Keratinocyte (primary cell): ENCODE data around the gene TMEM259. TPM values are rescaled to one million over a fixed set of nuclear protein-coding genes. Genes with fewer than 3 reads are reported as not detected.

ENCODE experiments used
- DNase-seq: peaks from one replicate; pipeline ENCODE4 v3.0.0-alpha.2; 2011; ENCODE audit warnings: low read depth, missing footprints, low spot score
- FAIRE-seq: peaks from 2 replicates; lab custom pipeline; 2011; peaks lifted over from hg19 to GRCh38; lab: Jason Lieb, UNC
- H2AFZ ChIP-seq: 2 replicates; pipeline ENCODE4 v1.6.0; 2012; ENCODE audit warnings: low read length, control low read depth, inconsistent platforms; ENCODE audit not compliant: control insufficient read depth
- H3K27ac ChIP-seq: 2 replicates; pipeline ENCODE4 v1.5.1; 2011; ENCODE audit warnings: low read length; ENCODE audit not compliant: control insufficient read depth, insufficient read depth
- H3K27me3 ChIP-seq: 3 replicates; pipeline ENCODE4 v1.6.0; 2011; ENCODE audit warnings: low read length; ENCODE audit not compliant: control insufficient read depth, insufficient read depth; ENCODE audit errors: extremely low read depth
- H3K36me3 ChIP-seq, 2 experiments: 2 replicates in 1 of 2; 3 replicates in 1 of 2; pipeline ENCODE4 v1.5.1; 2011; ENCODE audit warnings: low read length in 2 of 2, mild to moderate bottlenecking in 1 of 2; ENCODE audit not compliant: control insufficient read depth in 2 of 2, insufficient read depth in 2 of 2; ENCODE audit errors: extremely low read depth in 1 of 2
- H3K4me1 ChIP-seq: 3 replicates; pipeline ENCODE4 v1.5.1; 2011; ENCODE audit warnings: low read length; ENCODE audit not compliant: control insufficient read depth, insufficient read depth; ENCODE audit errors: extremely low read depth
- H3K4me2 ChIP-seq: 3 replicates; pipeline ENCODE4 v1.6.0; 2011; ENCODE audit warnings: low read depth, low read length; ENCODE audit not compliant: control insufficient read depth, insufficient read depth; ENCODE audit errors: extremely low read depth
- H3K4me3 ChIP-seq, 3 experiments: fragments of 200-600 bp in 1 of 3; sonication (generic) in 1 of 3; 2 replicates in 2 of 3; 3 replicates in 1 of 3; pipeline ENCODE4 v1.5.1; 2011 to 2016; ENCODE audit warnings: low read length in 3 of 3, mild to moderate bottlenecking in 3 of 3, control low read depth in 2 of 3, inconsistent platforms in 1 of 3, low read depth in 1 of 3, mixed read lengths in 1 of 3, mixed run types in 1 of 3, moderate library complexity in 1 of 3; ENCODE audit not compliant: control insufficient read depth in 2 of 3, insufficient read depth in 2 of 3; ENCODE audit errors: extremely low read depth in 1 of 3
- H3K79me2 ChIP-seq: 2 replicates; pipeline ENCODE4 v1.6.0; 2012; ENCODE audit warnings: low read length; ENCODE audit not compliant: control insufficient read depth, insufficient read depth
- H3K9ac ChIP-seq: 3 replicates; pipeline ENCODE4 v1.6.0; 2011; ENCODE audit warnings: low read length; ENCODE audit not compliant: control insufficient read depth, insufficient read depth; ENCODE audit errors: extremely low read depth
- H3K9me1 ChIP-seq: 3 replicates; pipeline ENCODE4 v1.6.0; 2011; ENCODE audit warnings: low read length; ENCODE audit not compliant: control insufficient read depth, insufficient read depth; ENCODE audit errors: extremely low read depth
- H3K9me3 ChIP-seq: 2 replicates; pipeline ENCODE4 v1.5.1; 2012; ENCODE audit warnings: low read depth, low read length; ENCODE audit not compliant: control insufficient read depth
- H4K20me1 ChIP-seq: 3 replicates; pipeline ENCODE4 v1.6.0; 2011; ENCODE audit warnings: low read length; ENCODE audit not compliant: control insufficient read depth, insufficient read depth; ENCODE audit errors: extremely low read depth
- CTCF ChIP-seq, 3 experiments: IDR thresholded peaks in 1 of 3; conservative IDR thresholded peaks in 1 of 3; optimal IDR thresholded peaks in 1 of 3; 2 replicates in 2 of 3; 3 replicates in 1 of 3; pipeline versions ENCODE3 to v1.5.1; 2011; ENCODE audit warnings: low read length in 3 of 3, mild to moderate bottlenecking in 3 of 3, moderate library complexity in 2 of 3, control low read depth in 1 of 3, inconsistent platforms in 1 of 3; ENCODE audit not compliant: insufficient read depth in 2 of 3; ENCODE audit errors: extremely low read depth in 1 of 3
- EZH2 ChIP-seq: IDR thresholded peaks from one replicate; pipeline ENCODE4 v1.6.1; 2012; ENCODE audit warnings: inconsistent platforms, mild to moderate bottlenecking, low read length, moderate library complexity
- dilution Hi-C: fragments of 300-500 bp; cut with MboI; formaldehyde crosslinking; loops from one replicate; pipeline ENCODE4 v1.7.0; 2020; ENCODE audit warnings: low sequenced_read_pairs; ENCODE audit not compliant: extremely low pct_ligation_motif_present
- polyA plus RNA-seq, 5 experiments: library from polyadenylated mRNA; depleted of rRNA in 3 of 5; stranded (reverse) in 3 of 5; stranded (forward) in 1 of 5; unstranded in 1 of 5; fragments of >200 nt; gene quantifications; 1 replicate in 1 of 5; 2 replicates in 3 of 5; 3 replicates in 1 of 5; pipeline versions ENCODE4 v1.2.1 to v1.2.3, GENCODE V29; 2011 to 2012; ENCODE audit warnings: missing spikeins in 2 of 5, low read depth in 1 of 5, low replicate concordance in 1 of 5

Gene TMEM259
- polyA plus RNA-seq, 1 donor (not counting 4 experiments of a cell fraction or from before 2014, with no cell fraction given) = 61.5 TPM

GRCh38 chr19:1009041-1009980 lies 11.6 kb downstream of the TMEM259 start:
- H3K79me2 ChIP-seq = peaks cover 15% of the 10 kb centered on the region
- H3K27ac ChIP-seq = no peak overlapping the region
- H3K9ac ChIP-seq = no peak overlapping the region
- H3K4me1 ChIP-seq = no peaks in the 10 kb centered on the region
- no peaks in the 10 kb centered on the region for H3K9me1 ChIP-seq
- no peak for TF ChIP-seq CTCF (optimal IDR thresholded peaks at IDR 0.05 in 1 of 3, IDR thresholded peaks at IDR 0.05 in 1 of 3, conservative IDR thresholded peaks at IDR 0.05 in 1 of 3; ENCODE audit: extremely low read depth in 1 of 3, insufficient read depth in 2 of 3, low read length in 3 of 3)
- TF ChIP-seq EZH2 = no peak
- peaks cover 9 to 14% of the 10 kb centered on the region in 2 experiments for H3K36me3 ChIP-seq
- H3K27me3 ChIP-seq = peaks cover 6% of the 10 kb centered on the region
- no peak overlapping the region for H3K4me2 ChIP-seq
- H3K9me3 ChIP-seq = no peaks in the 10 kb centered on the region
- H2AFZ ChIP-seq = no peak overlapping the region
- no peak overlapping the region for H3K4me3 ChIP-seq
- FAIRE-seq (no peak), DNase-seq (no peak)
- dilution Hi-C loops = no loop called here
- no peaks in the 10 kb centered on the region for H4K20me1 ChIP-seq

GRCh38 chr19:1008268-1009040 lies 12.5 kb downstream of the TMEM259 start:
- Histone ChIP-seq H3K4me2 (no peak overlapping the region), H3K9me3 (no peaks in the 10 kb centered on the region), H3K79me2 (peaks cover 7% of the 10 kb centered on the region), H3K27ac (no peak overlapping the region), H2AFZ (no peak overlapping the region), H3K4me1 (no peaks in the 10 kb centered on the region), H4K20me1 (no peaks in the 10 kb centered on the region), H3K9ac (no peak overlapping the region), H3K4me3 (no peak overlapping the region), H3K36me3 (peaks cover 9 to 10% of the 10 kb centered on the region in 2 experiments), H3K9me1 (no peaks in the 10 kb centered on the region), H3K27me3 (peaks cover 6% of the 10 kb centered on the region)
- TF ChIP-seq EZH2 (no peak), CTCF (optimal IDR thresholded peaks at IDR 0.05 in 1 of 3, IDR thresholded peaks at IDR 0.05 in 1 of 3, conservative IDR thresholded peaks at IDR 0.05 in 1 of 3; ENCODE audit: extremely low read depth in 1 of 3, insufficient read depth in 2 of 3, low read length in 3 of 3) (no peak)
- dilution Hi-C loops = no loop called here
- FAIRE-seq (no peak), DNase-seq (no peak)
